GM23338 (cell line): ENCODE data around the gene ENOSF1. TPM values are rescaled to one million over a fixed set of nuclear protein-coding genes. Genes with fewer than 3 reads are reported as not detected.

Experiments
- ATAC-seq: fragments of 200-7000 bp; cut with Tn5 transposase; 3 replicates; pipeline ENCODE4 v1.9.1; 2020
- DNase-seq: peaks from one replicate; pipeline ENCODE4 v3.0.0-alpha.2; 2015; ENCODE audit warnings: low spot score
- H2AFZ ChIP-seq: fragments of 200-600 bp; sonication (generic); 2 replicates; pipeline ENCODE4 v1.8.0; 2016; ENCODE audit warnings: antibody characterized with exemption, mild to moderate bottlenecking, moderate library complexity
- H3F3A ChIP-seq: fragments of 200-600 bp; sonication (generic); replicated peaks from 2 replicates; pipeline ENCODE4 v1.8.0; 2017; ENCODE audit warnings: antibody characterized with exemption, mixed run types, low read depth
- H3K27ac ChIP-seq: fragments of 200-600 bp; sonication (generic); 2 replicates; pipeline ENCODE4 v1.6.1; 2016; ENCODE audit warnings: low read depth
- H3K27me3 ChIP-seq: fragments of 200-600 bp; sonication (generic); 2 replicates; pipeline ENCODE4 v1.8.0; 2016; ENCODE audit warnings: mild to moderate bottlenecking, mixed run types, moderate library complexity; ENCODE audit not compliant: insufficient read depth
- H3K36me3 ChIP-seq: fragments of 200-600 bp; sonication (generic); 2 replicates; pipeline ENCODE4 v1.8.0; 2016; ENCODE audit warnings: mild to moderate bottlenecking; ENCODE audit not compliant: insufficient read depth
- H3K4me1 ChIP-seq: fragments of 200-600 bp; sonication (generic); 2 replicates; pipeline ENCODE4 v1.8.0; 2016; ENCODE audit warnings: mild to moderate bottlenecking, moderate library complexity; ENCODE audit not compliant: insufficient read depth
- H3K4me2 ChIP-seq: fragments of 200-600 bp; sonication (generic); 2 replicates; pipeline ENCODE4 v1.7.1; 2017; ENCODE audit warnings: mixed run types
- H3K4me3 ChIP-seq: fragments of 200-600 bp; sonication (generic); 2 replicates; pipeline ENCODE4 v1.6.1; 2016; ENCODE audit warnings: mixed run types
- H3K79me2 ChIP-seq: fragments of 200-600 bp; sonication (generic); replicated peaks from 2 replicates; pipeline ENCODE4 v1.8.0; 2017; ENCODE audit warnings: mild to moderate bottlenecking; ENCODE audit not compliant: insufficient read depth
- H3K9me2 ChIP-seq: fragments of 200-600 bp; sonication (generic); 2 replicates; pipeline ENCODE4 v1.8.0; 2017; ENCODE audit not compliant: insufficient read depth
- H4K20me1 ChIP-seq: fragments of 200-600 bp; sonication (generic); replicated peaks from 2 replicates; pipeline ENCODE4 v1.8.0; 2017; ENCODE audit warnings: mild to moderate bottlenecking; ENCODE audit not compliant: insufficient read depth
- H3K27ac Mint-ChIP-seq: 2 replicates; pipeline ENCODE4 v1.8.0; 2020; ENCODE audit warnings: inconsistent platforms, mild to moderate bottlenecking, moderate library complexity, mixed read lengths
- H3K27me3 Mint-ChIP-seq: 3 replicates; pipeline ENCODE4 v1.8.0; 2022; ENCODE audit warnings: low read depth, mild to moderate bottlenecking, moderate library complexity, mixed read lengths, inconsistent platforms; ENCODE audit not compliant: insufficient read depth, poor library complexity
- H3K36me3 Mint-ChIP-seq: 3 replicates; pipeline ENCODE4 v1.8.0; 2021; ENCODE audit warnings: low read depth, mild to moderate bottlenecking, inconsistent platforms, moderate library complexity, mixed read lengths
- H3K4me1 Mint-ChIP-seq: 3 replicates; pipeline ENCODE4 v1.8.0; 2020; ENCODE audit warnings: mild to moderate bottlenecking, inconsistent platforms, mixed read lengths
- H3K4me3 Mint-ChIP-seq: 3 replicates; pipeline ENCODE4 v1.8.0; 2021; ENCODE audit warnings: moderate library complexity, mild to moderate bottlenecking, inconsistent platforms, mixed read lengths
- H3K9me3 Mint-ChIP-seq: 3 replicates; pipeline ENCODE4 v1.8.0; 2020; ENCODE audit warnings: moderate library complexity, mild to moderate bottlenecking, inconsistent platforms, mixed read lengths
- CREB1 ChIP-seq: fragments of 250-450 bp; sonication (Bioruptor Pico); IDR thresholded peaks from 2 replicates; pipeline ENCODE4 v1.5.0; 2020; ENCODE audit warnings: low read depth, mild to moderate bottlenecking, moderate library complexity
- CTCF ChIP-seq, 2 experiments: fragments of 200-600 bp in 1 of 2; sonication (generic) in 1 of 2; conservative IDR thresholded peaks; 2 replicates each; pipeline versions ENCODE4 v1.5.1 to v1.6.1; 2016 to 2017; ENCODE audit warnings: antibody characterized with exemption in 2 of 2, low read depth in 2 of 2, mild to moderate bottlenecking in 2 of 2, moderate library complexity in 1 of 2
- EZH2 ChIP-seq: fragments of 200-600 bp; sonication (generic); IDR thresholded peaks from one replicate; pipeline ENCODE4 v1.8.0; 2017; ENCODE audit warnings: antibody characterized with exemption, mild to moderate bottlenecking, low read depth; ENCODE audit not compliant: unreplicated experiment
- NANOG ChIP-seq: IDR thresholded peaks from 2 replicates; pipeline ENCODE4 v1.6.1; 2016; ENCODE audit warnings: antibody characterized with exemption, borderline replicate concordance
- STAT1 ChIP-seq: IDR thresholded peaks from one replicate; pipeline ENCODE4 v1.6.1; 2016; ENCODE audit warnings: antibody characterized with exemption; ENCODE audit not compliant: unreplicated experiment
- ZNF114 ChIP-seq: fragments of 250-450 bp; sonication (Bioruptor Pico); IDR thresholded peaks from 2 replicates; pipeline ENCODE4 v1.5.0; 2020; ENCODE audit warnings: mild to moderate bottlenecking, moderate library complexity
- ZNF462 ChIP-seq: fragments of 250-450 bp; sonication (Bioruptor Pico); IDR thresholded peaks from 2 replicates; pipeline ENCODE4 v1.5.0; 2020; ENCODE audit warnings: mild to moderate bottlenecking, moderate library complexity
- polyA plus RNA-seq: library from polyadenylated mRNA; unstranded; fragments of >200 nt; fragmentation: Nextera tagmentation; extraction: Ambion mirVana; gene quantifications from 2 replicates; pipeline ENCODE4 v1.2.1, GENCODE V29; 2016
- total RNA-seq: library from RNA; depleted of rRNA; stranded (reverse); fragments of >200 nt; shearing (Covaris generic); gene quantifications from 2 replicates; pipeline ENCODE4 v1.2.3, GENCODE V29; 2014
- TF ChIP-seq, protein P1 (sequence below): IDR thresholded peaks from one replicate; pipeline ENCODE4 v1.6.1; 2018; ENCODE audit warnings: antibody characterized with exemption; ENCODE audit not compliant: unreplicated experiment
- TF ChIP-seq, protein P2 (sequence below): IDR thresholded peaks from 2 replicates; pipeline ENCODE4 v1.6.1; 2016; ENCODE audit warnings: antibody characterized with exemption

The ENOSF1 gene
- total and polyA plus RNA-seq, 2 experiments from 2014 or later, result 30.1 to 36.4 TPM

GRCh38 chr18:675307-675706 is 37.1 kb downstream of the ENOSF1 start:
- TF ChIP-seq, protein P1, sequence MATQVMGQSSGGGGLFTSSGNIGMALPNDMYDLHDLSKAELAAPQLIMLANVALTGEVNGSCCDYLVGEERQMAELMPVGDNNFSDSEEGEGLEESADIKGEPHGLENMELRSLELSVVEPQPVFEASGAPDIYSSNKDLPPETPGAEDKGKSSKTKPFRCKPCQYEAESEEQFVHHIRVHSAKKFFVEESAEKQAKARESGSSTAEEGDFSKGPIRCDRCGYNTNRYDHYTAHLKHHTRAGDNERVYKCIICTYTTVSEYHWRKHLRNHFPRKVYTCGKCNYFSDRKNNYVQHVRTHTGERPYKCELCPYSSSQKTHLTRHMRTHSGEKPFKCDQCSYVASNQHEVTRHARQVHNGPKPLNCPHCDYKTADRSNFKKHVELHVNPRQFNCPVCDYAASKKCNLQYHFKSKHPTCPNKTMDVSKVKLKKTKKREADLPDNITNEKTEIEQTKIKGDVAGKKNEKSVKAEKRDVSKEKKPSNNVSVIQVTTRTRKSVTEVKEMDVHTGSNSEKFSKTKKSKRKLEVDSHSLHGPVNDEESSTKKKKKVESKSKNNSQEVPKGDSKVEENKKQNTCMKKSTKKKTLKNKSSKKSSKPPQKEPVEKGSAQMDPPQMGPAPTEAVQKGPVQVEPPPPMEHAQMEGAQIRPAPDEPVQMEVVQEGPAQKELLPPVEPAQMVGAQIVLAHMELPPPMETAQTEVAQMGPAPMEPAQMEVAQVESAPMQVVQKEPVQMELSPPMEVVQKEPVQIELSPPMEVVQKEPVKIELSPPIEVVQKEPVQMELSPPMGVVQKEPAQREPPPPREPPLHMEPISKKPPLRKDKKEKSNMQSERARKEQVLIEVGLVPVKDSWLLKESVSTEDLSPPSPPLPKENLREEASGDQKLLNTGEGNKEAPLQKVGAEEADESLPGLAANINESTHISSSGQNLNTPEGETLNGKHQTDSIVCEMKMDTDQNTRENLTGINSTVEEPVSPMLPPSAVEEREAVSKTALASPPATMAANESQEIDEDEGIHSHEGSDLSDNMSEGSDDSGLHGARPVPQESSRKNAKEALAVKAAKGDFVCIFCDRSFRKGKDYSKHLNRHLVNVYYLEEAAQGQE, result no peak
- TF ChIP-seq EZH2, result no peak
- no peak for TF ChIP-seq ZNF462 (CRISPR knock-in tag)
- TF ChIP-seq ZNF114 (CRISPR knock-in tag), result no peak
- no peak for TF ChIP-seq NANOG
- TF ChIP-seq STAT1, result no peak
- TF ChIP-seq CTCF (conservative IDR thresholded peaks at IDR 0.05; ENCODE audit: low read depth in 2 of 2), result no peak
- TF ChIP-seq, protein P2, sequence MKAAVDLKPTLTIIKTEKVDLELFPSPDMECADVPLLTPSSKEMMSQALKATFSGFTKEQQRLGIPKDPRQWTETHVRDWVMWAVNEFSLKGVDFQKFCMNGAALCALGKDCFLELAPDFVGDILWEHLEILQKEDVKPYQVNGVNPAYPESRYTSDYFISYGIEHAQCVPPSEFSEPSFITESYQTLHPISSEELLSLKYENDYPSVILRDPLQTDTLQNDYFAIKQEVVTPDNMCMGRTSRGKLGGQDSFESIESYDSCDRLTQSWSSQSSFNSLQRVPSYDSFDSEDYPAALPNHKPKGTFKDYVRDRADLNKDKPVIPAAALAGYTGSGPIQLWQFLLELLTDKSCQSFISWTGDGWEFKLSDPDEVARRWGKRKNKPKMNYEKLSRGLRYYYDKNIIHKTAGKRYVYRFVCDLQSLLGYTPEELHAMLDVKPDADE, result no peak
- TF ChIP-seq CREB1 (CRISPR knock-in tag), result no peak
- H3K27ac Mint-ChIP-seq, result no peak overlapping the region
- Histone ChIP-seq H3K4me1 (no peaks in the 10 kb centered on the region), H3K9me2 (no peaks in the 10 kb centered on the region), H3K36me3 (peaks cover 46% of the 10 kb centered on the region), H3K4me2 (no peak overlapping the region), H4K20me1 (no peaks in the 10 kb centered on the region; the same call in 1 of the 2 replicates), H3F3A (peaks cover 7% of the 10 kb centered on the region; the same call in 1 of the 2 replicates), H3K4me3 (no peak overlapping the region), H3K79me2 (no peaks in the 10 kb centered on the region), H3K27ac (no peak overlapping the region), H3K27me3 (no peaks in the 10 kb centered on the region), H2AFZ (no peak overlapping the region)
- ATAC-seq (no peak), DNase-seq (no peak)
- no peaks in the 10 kb centered on the region for H3K9me3 Mint-ChIP-seq
- H3K27me3 Mint-ChIP-seq, result peaks cover 21% of the 10 kb centered on the region
- H3K36me3 Mint-ChIP-seq, result peaks cover 85% of the 10 kb centered on the region
- H3K4me3 Mint-ChIP-seq, result no peak overlapping the region
- peaks cover 5% of the 10 kb centered on the region; the same call in 2 of the 3 replicates for H3K4me1 Mint-ChIP-seq
